ENCODE results near the gene PLBD1. TPM values are rescaled to one million over a fixed set of nuclear protein-coding genes. Genes with fewer than 3 reads are reported as not detected.

The PLBD1 gene
- total RNA-seq, 1 donor from 2014 or later = 1.6 TPM

GRCh38 chr12:14514154-14514842 is 53.4 kb downstream of the PLBD1 start:
- no peak for DNase-seq (ENCODE audit: low spot score in 2 of 2)
- no peak for FAIRE-seq

GRCh38 chr12:14510574-14510973 is 57.1 kb downstream of the PLBD1 start:
- FAIRE-seq (no peak), DNase-seq (ENCODE audit: low spot score in 2 of 2) (no peak)

- no peak for FAIRE-seq
- no peak for DNase-seq (ENCODE audit: low spot score in 2 of 2)
These were observed 61.8 kb downstream of the PLBD1 start for GRCh38 chr12:14505626-14506596.

GRCh38 chr12:14495326-14495725 is 72.4 kb downstream of the PLBD1 start:
- FAIRE-seq (no peak), DNase-seq (ENCODE audit: low spot score in 2 of 2) (no peak)

GRCh38 chr12:14482886-14483285 is 84.8 kb downstream of the PLBD1 start:
- FAIRE-seq (no peak), DNase-seq (ENCODE audit: low spot score in 2 of 2) (no peak)

- FAIRE-seq (no peak), DNase-seq (ENCODE audit: low spot score in 2 of 2) (no peak)
These were observed 85.3 kb downstream of the PLBD1 start for GRCh38 chr12:14482361-14482760.

- DNase-seq (ENCODE audit: low spot score in 2 of 2) (no peak), FAIRE-seq (no peak)
These were observed 86.5 kb downstream of the PLBD1 start for GRCh38 chr12:14481201-14481600.

- no peak for DNase-seq (ENCODE audit: low spot score in 2 of 2)
- FAIRE-seq = no peak
These were observed 88.7 kb downstream of the PLBD1 start for GRCh38 chr12:14479004-14479403.

- no peak for DNase-seq (ENCODE audit: low spot score in 2 of 2)
- peak; percentile 36 for FAIRE-seq
These were observed 93.9 kb downstream of the PLBD1 start for GRCh38 chr12:14473707-14474287.

GRCh38 chr12:14471497-14471896 is 96.2 kb downstream of the PLBD1 start:
- FAIRE-seq (no peak), DNase-seq (ENCODE audit: low spot score in 2 of 2) (no peak)

GRCh38 chr12:14460212-14460841 is 107.4 kb downstream of the PLBD1 start:
- DNase-seq (ENCODE audit: low spot score in 2 of 2) (no peak), FAIRE-seq (no peak)

- DNase-seq (ENCODE audit: low spot score in 2 of 2) = no peak
These were observed 113.4 kb downstream of the PLBD1 start for GRCh38 chr12:14454098-14454907.

More at GRCh38 chr12:14454098-14454907, 113.4 kb downstream of the PLBD1 start:
- FAIRE-seq = no peak

Small RNAs within 50 kb of the gene (small RNA-seq; reads per million reads assigned to genes)
- not detected for gene RN7SKP134

Other genes with a start within 250 kb of the PLBD1 start
- 60.7 TPM for gene ATF7IP, start 202.2 kb downstream of the PLBD1 start, total RNA-seq
- under 0.01 TPM for gene GUCY2C, start 128.7 kb upstream of the PLBD1 start, total RNA-seq
- 20.8 TPM for gene WBP11, start 235.6 kb upstream of the PLBD1 start, total RNA-seq
- gene C12orf60, start 235.8 kb upstream of the PLBD1 start, total RNA-seq = 1.6 TPM
- gene SMCO3, start 246.3 kb upstream of the PLBD1 start, total RNA-seq = 0.41 TPM